HG02588 (cell line): ENCODE results near the gene C1orf210.

Source experiments
- ATAC-seq: cut with Tn5 transposase; IDR thresholded peaks from one replicate; pipeline ENCODE4 v1.9.1; 2021; ENCODE audit warnings: mild to moderate bottlenecking, moderate library complexity; ENCODE audit not compliant: unreplicated experiment

The C1orf210 gene

DNA sequence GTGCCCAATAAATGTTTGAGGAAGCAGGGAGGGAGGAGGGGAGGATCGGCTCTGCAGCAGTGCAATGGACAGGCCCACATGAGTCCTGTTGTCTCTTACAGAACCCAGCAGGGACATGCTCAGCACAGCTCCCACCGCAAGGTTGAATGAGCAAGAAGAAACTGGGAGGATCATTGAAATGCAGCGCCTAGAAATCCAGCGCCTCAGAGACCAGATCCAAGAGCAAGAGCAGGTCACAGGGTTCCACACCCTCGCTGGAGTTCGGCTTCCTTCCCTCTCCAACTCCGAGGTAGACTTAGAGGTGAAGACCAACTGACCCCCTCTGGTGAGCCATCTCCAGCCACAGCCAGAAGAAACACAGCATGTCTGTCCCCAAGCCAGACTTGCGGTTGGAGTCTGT lies 31.5 kb downstream of the C1orf210 start:
- no peak for ATAC-seq

DNA sequence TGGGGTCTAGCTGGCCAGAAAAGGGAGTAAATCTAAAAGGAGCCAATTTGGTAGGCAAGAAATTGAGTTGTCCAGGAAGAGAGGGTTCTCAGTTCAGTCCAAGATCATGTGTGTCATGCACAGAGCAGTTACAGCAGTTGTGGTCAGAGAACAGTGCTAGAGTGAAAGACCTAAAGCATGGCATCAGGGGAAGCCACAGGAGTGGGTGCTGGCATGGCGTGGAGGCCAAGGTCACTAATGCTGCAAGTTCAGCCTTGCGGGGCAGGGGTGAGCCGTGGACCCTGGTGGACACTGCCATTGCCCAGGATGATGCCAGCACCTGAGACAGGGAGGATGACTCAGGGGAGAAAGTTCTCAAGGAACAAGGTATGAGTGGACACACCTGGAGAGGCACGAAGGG lies 32.2 kb downstream of the C1orf210 start:
- ATAC-seq = no peak

DNA sequence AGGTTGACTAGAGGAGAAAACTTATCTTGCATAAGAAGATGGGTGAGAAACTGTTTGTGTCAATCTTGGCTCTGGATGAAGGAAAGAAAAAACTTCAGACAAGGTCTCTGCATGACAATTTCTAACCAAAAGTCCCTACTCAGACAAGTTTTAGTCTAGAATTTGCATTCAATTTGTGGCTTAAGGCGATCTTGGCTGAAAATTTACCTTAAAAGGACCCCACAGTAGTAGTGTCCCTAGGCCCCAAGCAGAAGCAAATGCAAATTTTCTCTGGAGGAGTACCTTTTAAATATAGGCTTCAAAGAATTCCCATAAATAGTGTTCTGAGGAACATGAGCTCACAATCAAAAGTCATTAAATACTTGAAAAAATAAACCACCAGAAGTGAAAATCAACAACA lies 33.2 kb downstream of the C1orf210 start:
- ATAC-seq = no peak

DNA sequence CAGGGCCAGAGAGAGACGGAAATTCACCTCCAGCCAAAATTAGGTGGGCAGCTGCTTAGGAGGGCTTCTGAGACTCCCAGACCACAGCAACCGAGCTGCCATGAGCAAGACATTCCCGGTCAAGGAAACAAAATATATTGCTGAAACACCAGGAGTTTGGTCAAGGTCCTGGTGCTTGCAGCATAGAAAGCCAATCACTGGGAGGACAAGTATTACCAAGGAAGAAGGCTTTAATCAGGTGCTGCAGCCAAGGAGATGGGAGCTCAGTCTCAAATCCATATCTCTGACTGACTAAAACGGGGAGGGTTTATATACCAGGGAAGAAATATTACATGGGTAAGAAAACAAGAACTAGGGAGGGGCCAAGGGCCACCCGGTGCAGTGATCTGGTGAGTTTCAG lies 34.4 kb downstream of the C1orf210 start:
- ATAC-seq = no peak

DNA sequence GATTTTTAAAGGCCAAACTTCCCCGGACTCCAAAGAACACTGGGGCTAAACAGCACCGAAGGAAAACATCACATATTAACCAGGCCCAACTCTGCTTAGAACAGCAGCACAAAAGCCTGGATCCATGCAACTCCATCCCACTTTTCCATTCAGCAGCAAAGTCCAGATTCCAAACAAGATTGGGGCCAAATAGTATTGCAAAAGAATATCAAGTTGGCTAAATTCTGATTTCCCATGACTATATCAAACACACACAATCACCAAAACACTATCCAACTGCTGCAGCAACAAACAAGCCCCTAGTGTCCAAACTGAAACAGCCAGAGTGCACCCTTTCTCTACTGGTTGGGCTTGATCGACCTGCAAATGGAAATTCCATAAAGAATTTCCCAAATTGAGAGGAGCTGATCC lies 35.0 kb downstream of the C1orf210 start:
- no peak for ATAC-seq

DNA sequence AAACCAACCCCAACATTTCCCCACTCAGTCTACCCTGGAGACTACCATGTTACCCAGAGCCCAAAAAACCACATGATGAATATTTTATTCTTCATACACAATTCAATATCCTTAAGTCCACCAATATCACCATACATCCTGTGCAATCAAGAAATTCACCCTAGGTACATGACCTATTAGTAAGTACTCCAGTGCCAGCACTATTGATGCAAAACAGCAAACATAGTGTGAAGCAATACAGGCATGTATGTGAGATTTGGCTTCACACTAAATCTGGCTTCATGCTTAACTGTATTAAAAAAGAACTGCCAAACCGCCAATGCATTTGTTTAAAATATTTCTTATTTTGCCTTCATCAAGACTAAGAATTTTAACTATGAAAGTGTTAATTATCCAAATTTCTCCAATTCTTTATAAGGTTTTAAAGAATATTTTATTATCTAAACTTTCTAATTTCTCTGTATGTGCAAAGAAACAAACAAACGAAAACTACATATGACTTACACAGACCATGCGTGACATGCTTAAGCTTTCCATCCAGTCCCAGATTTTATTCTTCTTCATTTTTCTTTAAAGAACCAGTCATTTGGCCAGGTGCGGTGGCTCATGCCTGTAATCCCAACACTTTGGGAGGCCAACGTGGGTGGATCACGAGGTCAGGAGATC lies 38.0 kb downstream of the C1orf210 start:
- no peak for ATAC-seq

DNA sequence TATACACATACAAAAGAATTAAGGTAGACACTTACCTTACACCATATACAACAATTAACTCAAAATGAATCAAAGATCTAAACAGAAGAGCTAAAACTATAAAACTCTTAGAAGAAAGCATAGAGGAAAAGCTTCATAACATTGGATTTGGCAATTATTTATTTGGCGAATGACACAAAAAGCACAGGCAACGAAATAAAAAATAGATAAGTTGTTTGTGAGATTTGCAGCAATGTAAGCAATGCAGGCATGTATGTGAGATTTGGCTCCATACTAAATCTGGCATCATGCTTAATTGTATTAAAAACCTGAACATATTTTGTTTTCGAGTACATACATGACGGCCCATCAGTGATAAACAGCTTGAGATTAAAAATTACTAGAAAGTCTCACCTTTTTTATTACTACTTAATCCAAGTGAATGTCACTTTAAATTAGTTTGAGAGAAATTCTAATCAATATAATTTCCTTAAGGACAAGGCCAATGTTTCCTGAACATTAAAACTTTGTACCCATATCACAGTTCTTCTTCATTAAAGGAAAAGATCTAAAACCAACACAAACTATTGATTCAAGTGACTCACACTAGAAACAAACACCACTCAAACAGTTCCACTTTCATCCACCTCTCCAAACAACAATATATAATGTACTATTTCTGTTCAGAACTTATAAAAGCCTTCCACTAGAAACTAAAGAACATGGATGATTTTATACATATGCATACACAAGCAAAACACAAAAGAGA lies 38.7 kb downstream of the C1orf210 start:
- no peak for ATAC-seq

DNA sequence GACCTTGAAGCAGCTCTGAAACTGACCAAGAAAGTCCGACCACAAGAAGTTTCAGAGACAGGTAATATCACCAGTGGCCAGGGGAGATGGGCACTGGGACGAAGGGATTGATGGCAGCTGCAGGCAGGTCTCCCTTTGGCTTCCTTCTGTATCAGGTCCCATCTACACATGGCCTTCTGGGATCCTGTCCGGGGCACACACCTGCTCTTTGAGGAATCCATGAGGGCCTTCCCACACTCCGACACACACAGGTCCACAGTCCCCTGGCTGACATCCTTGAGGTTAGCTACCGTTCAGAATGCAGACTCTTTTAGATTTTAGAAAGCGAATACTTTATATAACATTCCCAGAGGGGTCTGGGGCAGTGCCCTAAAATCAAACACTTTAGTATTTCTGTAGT lies 42.1 kb downstream of the C1orf210 start:
- ATAC-seq = no peak

DNA sequence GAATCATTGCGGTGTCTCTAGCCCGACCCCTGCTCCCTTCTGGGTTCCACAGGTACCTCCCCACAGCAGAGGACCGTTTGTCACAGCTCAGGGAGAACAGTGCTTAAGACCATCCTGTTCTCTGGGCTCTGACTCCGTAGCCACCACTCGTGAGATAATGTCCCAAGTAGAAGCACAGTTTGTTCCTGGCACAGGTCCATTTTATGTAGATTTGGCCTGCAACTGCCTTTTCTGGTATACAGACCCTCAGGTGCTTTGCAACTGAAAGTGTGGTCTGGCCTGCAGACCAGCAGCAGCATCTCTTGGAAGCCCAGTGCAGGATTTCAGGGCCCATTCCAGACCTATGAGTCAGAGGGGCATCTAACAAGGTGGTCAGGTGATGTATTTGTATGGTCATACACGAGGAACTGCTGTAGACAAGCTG lies 44.0 kb downstream of the C1orf210 start:
- no peak for ATAC-seq

DNA sequence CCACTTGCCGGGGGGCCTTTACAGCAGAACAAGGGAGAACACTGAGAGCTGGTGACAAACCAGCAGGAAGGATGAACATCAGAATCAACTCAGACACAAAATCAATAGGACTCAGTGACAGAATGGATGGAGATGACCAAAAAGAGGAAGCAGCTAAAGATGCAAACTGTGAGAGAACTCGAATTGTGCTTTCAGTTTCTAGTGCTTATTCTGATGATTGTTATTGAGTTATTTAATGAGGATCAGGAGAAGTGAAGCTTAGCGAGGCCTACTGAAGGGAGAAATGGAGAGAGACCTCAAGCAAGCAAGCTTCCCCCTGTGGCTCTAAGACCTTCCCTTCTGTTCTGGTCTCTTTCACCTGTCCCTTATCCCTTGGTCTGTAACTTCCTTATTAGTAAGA lies 45.9 kb downstream of the C1orf210 start:
- ATAC-seq = peak; percentile 59

DNA sequence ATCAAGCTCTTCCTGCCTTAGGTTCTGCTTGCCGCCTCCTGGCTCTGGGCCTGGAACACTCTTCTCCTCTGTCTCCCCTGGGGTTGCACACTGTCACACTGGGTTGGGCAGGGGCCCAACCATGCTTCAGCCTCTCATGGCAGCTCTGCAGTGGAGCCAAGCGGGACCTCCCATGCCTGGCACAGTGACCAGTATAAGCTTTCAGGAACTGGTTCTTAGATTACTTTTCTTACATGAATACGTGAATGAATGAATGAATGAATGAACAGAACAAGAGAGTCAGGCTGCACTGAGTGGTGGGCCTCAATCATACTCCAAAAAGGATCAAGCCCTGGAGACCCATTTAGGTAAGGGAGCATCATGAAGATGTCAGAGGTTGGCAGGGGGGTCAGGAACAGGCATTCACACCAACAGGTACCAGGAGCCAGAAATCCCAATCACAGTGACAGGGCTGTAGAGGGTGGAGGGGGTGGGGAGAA lies 46.4 kb downstream of the C1orf210 start:
- ATAC-seq = no peak

DNA sequence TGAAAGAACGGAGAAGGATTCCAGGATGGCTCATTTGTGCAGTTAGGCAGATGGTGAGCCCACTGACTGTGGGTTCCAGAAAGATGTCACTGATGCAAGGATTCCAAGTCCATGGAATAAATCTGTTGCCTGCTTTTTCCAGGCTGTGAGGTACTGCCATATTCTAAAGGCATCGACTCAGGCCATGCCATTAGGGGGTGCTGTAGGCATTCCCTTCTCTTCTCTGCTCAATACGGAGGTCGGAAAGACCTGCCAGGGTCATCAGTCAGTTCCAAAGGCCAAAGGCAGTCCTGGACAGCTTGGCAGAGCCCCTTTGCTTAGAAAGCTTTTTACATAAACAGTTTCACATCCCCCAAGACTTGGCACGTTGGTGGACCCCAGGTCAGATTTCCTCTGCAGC lies 47.3 kb downstream of the C1orf210 start:
- ATAC-seq = no peak

DNA sequence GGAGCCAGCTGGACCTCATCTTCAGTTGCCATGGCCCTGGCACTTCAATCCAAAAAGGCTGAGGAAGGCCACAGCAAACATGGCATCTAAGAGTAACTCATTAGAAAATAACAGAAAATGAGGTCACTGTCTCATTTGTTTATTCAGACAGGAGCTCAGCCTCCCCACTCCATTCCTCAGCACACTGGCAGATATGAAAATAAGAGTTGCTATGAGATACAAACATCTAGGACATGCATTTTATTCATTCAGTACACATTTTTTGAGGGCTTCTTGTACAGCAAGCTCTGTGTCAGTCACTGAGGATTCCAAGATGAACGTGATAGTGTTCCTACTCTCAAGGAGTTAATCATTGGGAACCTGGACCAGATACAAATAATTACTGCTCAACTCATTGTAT lies 48.3 kb downstream of the C1orf210 start:
- no peak for ATAC-seq

DNA sequence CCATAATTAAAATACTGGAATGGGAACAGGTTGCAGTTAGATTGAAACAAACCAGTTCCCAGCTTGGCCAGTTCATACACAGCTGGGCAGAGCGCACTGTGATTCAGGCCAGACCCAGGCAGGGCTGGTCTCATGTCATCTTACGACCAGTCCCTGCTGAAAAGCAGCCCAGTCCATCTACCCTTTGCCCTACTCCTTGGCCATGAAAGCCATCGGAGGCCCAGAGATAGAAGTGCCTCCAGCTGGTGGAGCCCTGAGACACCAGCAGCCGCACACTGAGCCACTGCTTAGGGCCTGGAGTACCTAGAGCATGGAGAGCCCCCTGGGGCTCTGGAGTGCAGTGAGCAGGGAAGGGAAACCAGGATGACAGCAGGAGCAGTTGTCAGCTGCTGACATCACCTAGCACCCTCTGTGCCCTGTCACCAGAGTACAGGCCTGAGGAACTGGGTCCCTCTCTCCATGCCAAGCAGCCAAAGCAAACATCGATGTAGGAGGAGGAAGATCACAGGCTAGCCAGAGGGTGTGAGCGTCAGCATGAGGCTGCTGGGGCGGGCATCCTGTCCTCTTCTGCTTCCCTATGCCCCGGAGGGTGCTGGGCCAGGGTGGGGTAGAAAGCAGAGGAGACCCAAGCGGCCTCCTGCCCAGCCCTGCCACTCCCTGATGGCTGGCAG lies 49.8 kb downstream of the C1orf210 start:
- no peak for ATAC-seq

DNA sequence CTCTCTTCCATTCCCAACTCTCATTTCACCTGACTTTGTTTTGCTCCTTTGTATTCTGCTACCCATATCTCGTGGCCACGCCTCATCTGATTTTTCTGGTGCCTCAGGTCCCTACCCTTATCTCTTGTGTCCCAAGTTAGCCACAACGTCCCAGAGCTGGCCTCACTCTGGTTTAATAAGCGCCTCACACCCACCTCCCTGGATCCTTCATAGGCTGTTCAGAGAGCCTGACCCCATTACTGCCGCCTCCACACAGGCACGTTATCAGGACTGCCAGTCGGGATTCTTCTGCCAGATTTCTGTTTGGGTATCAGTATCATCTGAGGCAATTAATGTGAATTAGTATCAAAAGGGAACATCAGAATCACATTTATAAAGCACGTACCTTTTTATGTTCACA lies 50.3 kb downstream of the C1orf210 start:
- ATAC-seq = no peak

DNA sequence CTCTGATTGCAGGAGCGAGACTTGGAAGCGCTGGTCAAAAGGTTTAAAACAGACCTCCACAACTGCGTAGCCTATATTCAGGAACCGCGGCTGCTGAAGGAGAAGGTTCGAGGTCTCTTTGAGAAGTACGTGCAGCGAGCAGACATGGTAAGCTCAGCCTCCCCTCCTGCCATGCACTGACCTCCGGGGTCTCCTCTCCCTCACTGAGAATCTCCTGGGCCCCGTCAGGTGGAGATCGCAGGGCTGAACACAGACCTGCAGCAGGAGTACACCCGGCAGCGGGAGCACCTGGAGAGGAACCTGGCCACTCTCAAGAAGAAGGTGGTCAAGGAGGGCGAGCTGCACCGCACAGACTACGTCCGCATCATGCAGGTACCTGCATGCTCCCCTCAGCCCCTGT lies 51.1 kb downstream of the C1orf210 start:
- no peak for ATAC-seq

DNA sequence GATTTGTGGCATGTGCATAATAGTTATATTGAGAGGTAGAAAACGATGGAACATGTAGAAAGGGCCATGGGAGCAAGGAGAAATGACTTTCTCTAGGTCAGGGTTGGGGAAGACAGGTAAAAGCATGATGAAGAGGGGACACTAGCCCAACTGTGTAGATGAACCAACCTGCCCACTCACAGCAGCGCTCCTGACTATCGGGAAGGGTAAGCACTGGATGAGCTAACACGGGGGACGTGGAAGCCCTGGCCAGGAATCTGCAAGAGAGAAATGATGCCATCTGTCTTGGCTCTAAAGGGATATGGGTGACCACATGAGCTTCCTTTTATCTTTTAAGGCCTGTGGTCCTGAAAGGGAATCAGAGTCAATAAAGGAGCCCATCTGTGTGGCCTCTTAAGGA lies 51.8 kb downstream of the C1orf210 start:
- ATAC-seq = no peak

DNA sequence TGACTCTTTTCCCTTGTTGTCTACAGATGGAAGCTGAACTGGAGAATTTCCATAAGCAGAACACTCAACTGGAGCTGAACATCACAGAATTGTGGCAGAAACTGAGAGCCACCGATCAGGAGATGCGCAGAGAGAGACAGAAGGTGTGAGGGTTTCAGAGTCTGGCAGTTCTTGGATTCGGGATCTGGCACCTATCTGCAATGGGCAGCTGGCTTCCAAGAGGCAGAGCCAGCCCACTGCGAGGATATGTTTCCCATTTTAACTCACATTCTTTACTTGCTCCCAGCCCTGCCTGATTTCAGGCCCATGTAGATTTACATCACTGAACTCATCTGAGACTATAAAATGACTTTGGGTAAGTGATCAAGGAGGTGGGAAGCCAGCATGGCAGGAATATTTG lies 52.9 kb downstream of the C1orf210 start:
- ATAC-seq = no peak

DNA sequence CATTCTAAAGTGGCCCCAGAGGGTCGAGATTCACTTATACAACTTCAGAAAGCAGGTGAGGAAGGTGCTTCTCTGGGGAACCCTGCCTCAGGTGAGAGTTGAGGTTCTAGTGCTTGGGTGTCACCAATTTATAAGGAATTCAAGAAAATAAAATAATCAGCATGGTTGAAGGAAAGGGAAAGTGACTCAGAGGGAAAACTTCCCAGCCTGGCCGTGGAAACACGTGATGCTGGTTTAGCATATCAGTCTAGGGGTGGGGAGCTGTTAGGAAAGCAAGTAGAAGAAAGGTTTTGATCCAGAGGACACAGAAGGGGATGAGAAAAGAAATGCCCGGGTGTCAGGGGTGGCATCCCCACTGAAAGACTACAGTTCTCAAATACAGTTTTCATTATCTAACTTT lies 53.3 kb downstream of the C1orf210 start:
- no peak for ATAC-seq
